ENCODE results near the gene PACS2.

Gene PACS2

GRCh38 chr14:105437723-105438500, 123.4 kb downstream of the PACS2 start:
- TF ChIP-seq, protein P1, sequence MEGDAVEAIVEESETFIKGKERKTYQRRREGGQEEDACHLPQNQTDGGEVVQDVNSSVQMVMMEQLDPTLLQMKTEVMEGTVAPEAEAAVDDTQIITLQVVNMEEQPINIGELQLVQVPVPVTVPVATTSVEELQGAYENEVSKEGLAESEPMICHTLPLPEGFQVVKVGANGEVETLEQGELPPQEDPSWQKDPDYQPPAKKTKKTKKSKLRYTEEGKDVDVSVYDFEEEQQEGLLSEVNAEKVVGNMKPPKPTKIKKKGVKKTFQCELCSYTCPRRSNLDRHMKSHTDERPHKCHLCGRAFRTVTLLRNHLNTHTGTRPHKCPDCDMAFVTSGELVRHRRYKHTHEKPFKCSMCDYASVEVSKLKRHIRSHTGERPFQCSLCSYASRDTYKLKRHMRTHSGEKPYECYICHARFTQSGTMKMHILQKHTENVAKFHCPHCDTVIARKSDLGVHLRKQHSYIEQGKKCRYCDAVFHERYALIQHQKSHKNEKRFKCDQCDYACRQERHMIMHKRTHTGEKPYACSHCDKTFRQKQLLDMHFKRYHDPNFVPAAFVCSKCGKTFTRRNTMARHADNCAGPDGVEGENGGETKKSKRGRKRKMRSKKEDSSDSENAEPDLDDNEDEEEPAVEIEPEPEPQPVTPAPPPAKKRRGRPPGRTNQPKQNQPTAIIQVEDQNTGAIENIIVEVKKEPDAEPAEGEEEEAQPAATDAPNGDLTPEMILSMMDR (IDR thresholded peaks at IDR 0.05; ENCODE audit: insufficient read depth, low read length, poor library complexity, severe bottlenecking): no peak
- Histone ChIP-seq H3K4me3 (replicated peaks; ENCODE audit: low read depth, low read length) (no peak overlapping the region), H3K36me3 (ENCODE audit: control insufficient read depth, insufficient read depth, low read length) (peaks cover 24% of the 10 kb centered on the region), H3K27me3 (replicated peaks; ENCODE audit: control insufficient read depth, insufficient read depth, low read length) (no peaks in the 10 kb centered on the region)
- DNase-seq (ENCODE audit: extremely low read depth, insufficient read length): peak; percentile 4

DNA sequence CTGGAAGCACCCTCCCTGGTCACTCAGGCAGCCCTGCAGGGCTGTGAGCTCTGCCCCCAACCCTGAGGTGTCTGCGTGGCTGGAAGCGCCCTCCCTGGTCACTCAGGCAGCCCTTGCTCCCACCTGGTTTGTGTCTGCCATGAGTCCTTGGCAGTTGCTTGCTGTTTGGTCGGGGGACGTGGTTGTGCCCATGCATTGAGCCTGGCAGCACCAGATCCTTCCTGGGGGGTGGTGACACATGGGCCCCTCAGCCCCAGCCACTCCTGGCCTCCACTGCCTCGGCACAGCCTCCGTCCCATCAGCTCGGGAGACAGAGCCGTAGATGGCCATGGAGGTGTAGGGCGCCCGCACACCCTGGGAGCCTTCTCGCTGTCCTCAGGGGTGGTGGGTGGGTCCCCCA, 124.6 kb downstream of the PACS2 start:
- DNase-seq (ENCODE audit: extremely low read depth, insufficient read length): no peak
- H3K36me3 ChIP-seq (ENCODE audit: control insufficient read depth, insufficient read depth, low read length): peaks cover 24% of the 10 kb centered on the region

GRCh38 chr14:105439710-105440553, 125.4 kb downstream of the PACS2 start:
- no peaks in the 10 kb centered on the region for H3K27me3 ChIP-seq (replicated peaks; ENCODE audit: control insufficient read depth, insufficient read depth, low read length)
- DNase-seq (ENCODE audit: extremely low read depth, insufficient read length): no peak
- H3K36me3 ChIP-seq (ENCODE audit: control insufficient read depth, insufficient read depth, low read length): peaks cover 24% of the 10 kb centered on the region
- no peak overlapping the region for H3K4me3 ChIP-seq (replicated peaks; ENCODE audit: low read depth, low read length)
- TF ChIP-seq, protein P1 (IDR thresholded peaks at IDR 0.05; ENCODE audit: insufficient read depth, low read length, poor library complexity, severe bottlenecking): no peak

More for the DNA sequence above, 124.6 kb downstream of the PACS2 start:
- Histone ChIP-seq H3K27me3 (replicated peaks; ENCODE audit: control insufficient read depth, insufficient read depth, low read length) (no peaks in the 10 kb centered on the region), H3K4me3 (replicated peaks; ENCODE audit: low read depth, low read length) (no peak overlapping the region)
- TF ChIP-seq, protein P1 (IDR thresholded peaks at IDR 0.05; ENCODE audit: insufficient read depth, low read length, poor library complexity, severe bottlenecking): no peak

GRCh38 chr14:105440554-105440900, 126.0 kb downstream of the PACS2 start:
- Histone ChIP-seq H3K27me3 (replicated peaks; ENCODE audit: control insufficient read depth, insufficient read depth, low read length) (no peaks in the 10 kb centered on the region), H3K36me3 (ENCODE audit: control insufficient read depth, insufficient read depth, low read length) (peaks cover 24% of the 10 kb centered on the region), H3K4me3 (replicated peaks; ENCODE audit: low read depth, low read length) (no peak overlapping the region)
- peak; percentile 5 for DNase-seq (ENCODE audit: extremely low read depth, insufficient read length)
- TF ChIP-seq, protein P1 (IDR thresholded peaks at IDR 0.05; ENCODE audit: insufficient read depth, low read length, poor library complexity, severe bottlenecking): no peak

DNA sequence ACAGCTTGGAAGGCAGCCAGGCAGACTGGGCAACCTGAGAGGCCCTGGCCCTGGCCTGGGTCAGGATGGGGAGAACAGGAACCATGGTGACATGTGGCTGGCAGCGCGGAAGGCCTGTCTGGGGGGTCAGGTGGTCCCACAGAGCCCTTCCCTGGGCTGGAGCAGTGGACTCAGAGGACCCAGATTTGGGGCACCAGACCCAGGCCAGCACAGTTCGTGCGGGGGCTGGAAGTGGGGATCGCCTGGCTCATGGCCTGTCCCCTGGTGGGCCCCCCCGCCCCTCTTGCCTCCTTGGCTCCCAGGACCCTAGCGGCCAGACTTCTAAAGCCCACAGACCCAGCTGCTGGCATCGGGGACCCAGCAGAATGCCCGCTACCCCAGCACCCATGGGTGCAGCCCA, 126.4 kb downstream of the PACS2 start:
- Histone ChIP-seq H3K4me3 (replicated peaks; ENCODE audit: low read depth, low read length) (no peak overlapping the region), H3K36me3 (ENCODE audit: control insufficient read depth, insufficient read depth, low read length) (peaks cover 25% of the 10 kb centered on the region), H3K27me3 (replicated peaks; ENCODE audit: control insufficient read depth, insufficient read depth, low read length) (no peaks in the 10 kb centered on the region)
- DNase-seq (ENCODE audit: extremely low read depth, insufficient read length): no peak
- TF ChIP-seq, protein P1 (IDR thresholded peaks at IDR 0.05; ENCODE audit: insufficient read depth, low read length, poor library complexity, severe bottlenecking): no peak
